GM12875 (cell line): ENCODE data around the gene JARID2.

Experiments used
- H3K4me3 ChIP-seq: one replicate; pipeline ENCODE4 v1.5.1; 2011; ENCODE audit warnings: low read depth, low read length, control low read depth
- TF ChIP-seq, protein P1 (sequence below): IDR thresholded peaks from 2 replicates; pipeline ENCODE4 v1.5.1; 2011; ENCODE audit warnings: low read depth, mild to moderate bottlenecking, control low read depth, inconsistent platforms, low read length, moderate library complexity, borderline replicate concordance; ENCODE audit not compliant: insufficient read depth

JARID2 gene

DNA sequence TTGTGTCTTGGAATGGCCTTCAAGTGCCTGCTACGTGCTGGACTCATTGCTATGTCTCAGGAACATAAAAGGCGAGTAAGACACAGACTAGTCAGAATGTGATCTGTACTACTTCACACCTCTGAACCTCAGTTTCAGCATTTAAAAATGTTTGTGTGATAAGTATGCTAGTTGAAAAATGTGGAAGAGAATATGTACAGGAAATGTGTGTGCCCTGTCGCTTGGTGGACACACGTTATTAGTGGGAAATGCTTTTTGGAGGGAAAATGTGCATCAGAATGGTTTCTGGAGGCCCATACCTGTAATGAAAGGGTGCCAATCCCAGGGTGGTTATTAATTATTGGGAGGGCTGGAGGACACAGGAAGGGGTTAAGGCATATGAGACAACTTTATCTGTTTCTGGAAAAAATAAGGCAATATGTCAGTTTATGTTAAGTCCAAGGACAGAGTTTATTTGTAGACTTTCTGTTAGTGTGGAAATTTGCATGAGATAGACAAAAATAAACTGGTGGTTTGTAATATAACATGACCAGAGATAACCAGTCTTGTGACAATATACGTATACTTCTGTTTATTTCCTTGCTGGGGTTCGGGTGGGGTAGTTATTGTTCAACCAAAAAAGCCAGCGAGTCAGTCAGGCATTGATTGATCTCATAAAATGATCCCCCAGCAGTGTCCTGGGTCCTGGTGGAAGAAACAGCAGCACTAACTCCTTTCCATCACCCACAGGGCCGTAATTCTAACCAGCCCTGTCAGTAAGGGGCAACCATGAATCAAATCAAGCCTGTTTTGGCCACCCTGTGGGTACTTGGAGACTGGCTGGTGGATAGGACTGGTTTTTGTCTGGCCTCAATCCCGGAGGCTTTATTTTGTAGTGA is 117.9 kb downstream of the JARID2 start:
- no peak overlapping the region for H3K4me3 ChIP-seq
- TF ChIP-seq, protein P1, sequence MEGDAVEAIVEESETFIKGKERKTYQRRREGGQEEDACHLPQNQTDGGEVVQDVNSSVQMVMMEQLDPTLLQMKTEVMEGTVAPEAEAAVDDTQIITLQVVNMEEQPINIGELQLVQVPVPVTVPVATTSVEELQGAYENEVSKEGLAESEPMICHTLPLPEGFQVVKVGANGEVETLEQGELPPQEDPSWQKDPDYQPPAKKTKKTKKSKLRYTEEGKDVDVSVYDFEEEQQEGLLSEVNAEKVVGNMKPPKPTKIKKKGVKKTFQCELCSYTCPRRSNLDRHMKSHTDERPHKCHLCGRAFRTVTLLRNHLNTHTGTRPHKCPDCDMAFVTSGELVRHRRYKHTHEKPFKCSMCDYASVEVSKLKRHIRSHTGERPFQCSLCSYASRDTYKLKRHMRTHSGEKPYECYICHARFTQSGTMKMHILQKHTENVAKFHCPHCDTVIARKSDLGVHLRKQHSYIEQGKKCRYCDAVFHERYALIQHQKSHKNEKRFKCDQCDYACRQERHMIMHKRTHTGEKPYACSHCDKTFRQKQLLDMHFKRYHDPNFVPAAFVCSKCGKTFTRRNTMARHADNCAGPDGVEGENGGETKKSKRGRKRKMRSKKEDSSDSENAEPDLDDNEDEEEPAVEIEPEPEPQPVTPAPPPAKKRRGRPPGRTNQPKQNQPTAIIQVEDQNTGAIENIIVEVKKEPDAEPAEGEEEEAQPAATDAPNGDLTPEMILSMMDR = no peak

DNA sequence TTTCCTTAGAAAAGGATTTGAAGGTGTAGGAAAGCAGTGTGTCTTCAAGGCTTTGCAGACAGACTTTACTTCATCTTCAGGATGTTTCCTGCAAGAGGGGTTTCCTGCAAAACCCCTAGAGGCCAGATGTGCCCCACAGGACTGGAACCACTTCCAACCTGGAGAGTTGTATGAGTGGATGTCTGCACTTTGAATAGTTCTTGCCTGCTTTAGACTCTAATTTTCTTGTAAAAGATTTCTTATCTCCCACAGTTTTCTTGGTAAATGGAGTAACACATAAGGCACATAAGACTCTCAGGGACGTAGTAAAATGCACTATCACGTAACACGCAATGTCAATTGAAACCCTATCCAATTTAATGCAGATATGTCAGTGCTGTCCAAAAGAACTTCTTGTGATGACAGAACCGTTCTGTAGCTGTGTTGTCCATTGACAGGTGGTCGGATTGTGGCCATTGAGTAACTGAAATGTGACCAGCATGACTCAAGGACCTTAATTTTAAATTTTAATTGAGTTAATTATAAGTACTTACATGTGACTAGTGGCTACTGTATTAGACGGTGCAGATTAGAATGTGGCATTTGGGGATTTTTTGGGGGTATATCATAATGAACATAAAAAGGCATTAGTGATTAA is 118.7 kb downstream of the JARID2 start:
- TF ChIP-seq, protein P1 = no peak
- H3K4me3 ChIP-seq = no peak overlapping the region

DNA sequence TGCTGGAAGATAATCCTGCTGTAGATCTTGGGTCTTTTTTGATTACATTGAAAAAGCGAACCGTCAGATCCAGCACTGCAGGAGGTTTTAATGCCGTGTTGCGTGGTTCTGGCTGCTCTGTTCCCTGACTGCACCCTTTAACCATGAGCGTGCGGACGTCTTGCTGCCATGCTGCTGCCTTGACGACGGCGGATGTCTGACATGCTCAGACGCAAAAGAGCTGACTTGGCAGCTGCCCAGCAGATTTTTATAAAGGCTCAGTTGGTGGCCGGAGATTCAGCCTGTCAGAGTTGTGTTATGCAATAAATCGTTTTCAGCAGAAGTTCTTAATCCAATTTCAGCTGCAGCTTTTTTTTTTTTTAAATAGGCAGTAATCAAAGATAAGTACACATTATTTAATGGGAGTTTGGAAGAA is 119.4 kb downstream of the JARID2 start:
- no peak overlapping the region for H3K4me3 ChIP-seq
- TF ChIP-seq, protein P1 = no peak

DNA sequence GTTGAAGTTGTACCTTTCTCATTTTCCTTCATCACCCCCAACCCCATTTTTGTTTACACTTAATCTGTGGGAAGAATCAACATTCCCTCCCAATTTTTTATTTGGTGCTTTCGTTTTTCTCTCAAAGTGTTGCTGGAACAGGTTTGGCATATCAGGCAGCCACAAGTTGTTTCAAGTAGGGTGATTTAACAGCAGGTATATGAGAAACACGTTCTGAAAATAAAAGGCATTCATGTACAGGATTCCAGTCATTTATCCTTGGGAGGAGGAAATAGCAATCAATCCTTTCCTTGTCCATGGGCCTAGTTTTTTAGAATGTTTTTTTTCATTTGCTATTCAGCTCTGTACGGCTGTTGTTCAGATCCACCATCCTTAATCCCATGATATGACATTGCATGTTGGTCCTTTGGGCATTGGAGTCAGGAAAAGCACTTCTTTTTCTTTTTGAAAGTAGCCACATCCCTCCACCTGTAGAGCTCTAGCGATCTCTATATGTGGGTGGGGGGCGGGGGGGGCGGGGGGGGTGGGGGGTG is 120.2 kb downstream of the JARID2 start:
- H3K4me3 ChIP-seq = no peak overlapping the region
- TF ChIP-seq, protein P1 = no peak

DNA sequence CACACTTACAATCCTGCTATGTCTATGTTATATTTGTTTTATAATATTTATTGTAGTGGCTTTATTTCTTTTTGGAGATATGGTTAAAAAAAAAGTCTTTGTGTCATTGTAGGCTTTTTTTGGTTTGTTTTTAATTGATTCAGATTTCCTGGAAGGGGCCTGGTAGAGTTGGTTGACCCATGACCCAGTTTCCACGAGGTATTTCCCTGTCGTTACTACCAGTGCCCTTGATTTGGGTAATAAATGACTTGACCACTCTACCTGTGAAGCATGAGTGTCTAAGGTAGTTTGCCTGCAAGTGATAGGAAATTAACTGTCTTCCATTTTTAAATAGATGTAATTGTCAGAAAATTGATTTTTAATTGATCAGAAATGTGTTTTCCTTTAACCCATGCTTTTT is 121.0 kb downstream of the JARID2 start:
- no peak overlapping the region for H3K4me3 ChIP-seq
- TF ChIP-seq, protein P1 = no peak

DNA sequence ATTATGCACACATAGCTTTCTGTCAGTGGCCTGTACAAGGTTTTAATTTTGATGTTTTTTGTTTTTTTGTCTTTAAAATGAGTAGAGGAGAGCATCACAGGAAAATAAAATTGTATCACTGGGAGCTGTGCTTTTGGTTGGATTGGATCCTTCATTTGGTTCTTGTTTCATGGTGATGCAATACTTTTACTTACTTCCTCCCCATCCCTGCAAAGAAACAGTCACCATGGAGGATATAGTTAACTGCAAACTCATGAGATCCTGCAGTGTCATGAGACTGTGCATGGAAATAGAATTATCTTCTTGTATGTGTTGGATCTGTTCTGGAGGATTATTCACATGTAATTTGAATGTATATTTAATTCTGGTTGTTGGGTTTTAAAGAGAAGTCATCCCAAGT is 122.3 kb downstream of the JARID2 start:
- H3K4me3 ChIP-seq = no peak overlapping the region
- TF ChIP-seq, protein P1 = no peak
